Effector memory CD4-positive, alpha-beta T cell (primary cell): Measurements from ENCODE around the gene SLC26A6.

Source experiments
- DNase-seq, 3 donors: peaks; one replicate each; pipeline ENCODE4 v3.0.0-alpha.2; 2020
- H3K27ac ChIP-seq: 2 replicates; pipeline ENCODE4 v1.7.0; 2013; ENCODE audit warnings: mild to moderate bottlenecking, low read length, moderate library complexity; ENCODE audit not compliant: insufficient read depth, poor library complexity, severe bottlenecking
- H3K27me3 ChIP-seq: replicated peaks from 2 replicates; pipeline ENCODE4 v1.7.0; 2013; ENCODE audit warnings: mild to moderate bottlenecking, low read length; ENCODE audit not compliant: insufficient read depth, control insufficient read depth, poor library complexity, severe bottlenecking
- H3K36me3 ChIP-seq: 2 replicates; pipeline ENCODE4 v1.7.0; 2013; ENCODE audit warnings: mild to moderate bottlenecking, low read length, moderate library complexity; ENCODE audit not compliant: control insufficient read depth, insufficient read depth
- H3K4me1 ChIP-seq: 2 replicates; pipeline ENCODE4 v1.7.0; 2013; ENCODE audit warnings: low read length, mild to moderate bottlenecking; ENCODE audit not compliant: control insufficient read depth, insufficient read depth, poor library complexity, severe bottlenecking
- H3K4me3 ChIP-seq: 2 replicates; pipeline ENCODE4 v1.7.0; 2013; ENCODE audit warnings: low read length, low read depth, mild to moderate bottlenecking; ENCODE audit not compliant: insufficient read depth, poor library complexity, severe bottlenecking
- H3K9me3 ChIP-seq: 2 replicates; pipeline ENCODE4 v1.7.0; 2013; ENCODE audit warnings: mild to moderate bottlenecking, low read length, moderate library complexity; ENCODE audit not compliant: control insufficient read depth

The SLC26A6 gene

GRCh38 chr3:48623851-48624547 is 11.3 kb downstream of the SLC26A6 start:
- peaks cover 15% of the 10 kb centered on the region for H3K36me3 ChIP-seq
- no peak overlapping the region for H3K4me3 ChIP-seq
- DNase-seq: no peak
- no peak overlapping the region for H3K27ac ChIP-seq
- no peaks in the 10 kb centered on the region for H3K4me1 ChIP-seq
- no peaks in the 10 kb centered on the region for H3K27me3 ChIP-seq
- H3K9me3 ChIP-seq: no peaks in the 10 kb centered on the region

- H3K27ac ChIP-seq: no peak within 1 kb of the TSS
- H3K9me3 ChIP-seq: no peaks in the 10 kb centered on the region
- no peak within 1 kb of the TSS for H3K4me3 ChIP-seq
- DNase-seq: no peak
- no peaks in the 10 kb centered on the region for H3K36me3 ChIP-seq
- no peaks in the 10 kb centered on the region for H3K4me1 ChIP-seq
- no peaks in the 10 kb centered on the region for H3K27me3 ChIP-seq
Observed at GRCh38 chr3:48621461-48621869, 13.8 kb downstream of the SLC26A6 start, which contains the start of gene TMEM89. TMEM89 (minus strand) TSS chr3:48621769; CDS start chr3:48621756, 13 bp downstream.

DNA sequence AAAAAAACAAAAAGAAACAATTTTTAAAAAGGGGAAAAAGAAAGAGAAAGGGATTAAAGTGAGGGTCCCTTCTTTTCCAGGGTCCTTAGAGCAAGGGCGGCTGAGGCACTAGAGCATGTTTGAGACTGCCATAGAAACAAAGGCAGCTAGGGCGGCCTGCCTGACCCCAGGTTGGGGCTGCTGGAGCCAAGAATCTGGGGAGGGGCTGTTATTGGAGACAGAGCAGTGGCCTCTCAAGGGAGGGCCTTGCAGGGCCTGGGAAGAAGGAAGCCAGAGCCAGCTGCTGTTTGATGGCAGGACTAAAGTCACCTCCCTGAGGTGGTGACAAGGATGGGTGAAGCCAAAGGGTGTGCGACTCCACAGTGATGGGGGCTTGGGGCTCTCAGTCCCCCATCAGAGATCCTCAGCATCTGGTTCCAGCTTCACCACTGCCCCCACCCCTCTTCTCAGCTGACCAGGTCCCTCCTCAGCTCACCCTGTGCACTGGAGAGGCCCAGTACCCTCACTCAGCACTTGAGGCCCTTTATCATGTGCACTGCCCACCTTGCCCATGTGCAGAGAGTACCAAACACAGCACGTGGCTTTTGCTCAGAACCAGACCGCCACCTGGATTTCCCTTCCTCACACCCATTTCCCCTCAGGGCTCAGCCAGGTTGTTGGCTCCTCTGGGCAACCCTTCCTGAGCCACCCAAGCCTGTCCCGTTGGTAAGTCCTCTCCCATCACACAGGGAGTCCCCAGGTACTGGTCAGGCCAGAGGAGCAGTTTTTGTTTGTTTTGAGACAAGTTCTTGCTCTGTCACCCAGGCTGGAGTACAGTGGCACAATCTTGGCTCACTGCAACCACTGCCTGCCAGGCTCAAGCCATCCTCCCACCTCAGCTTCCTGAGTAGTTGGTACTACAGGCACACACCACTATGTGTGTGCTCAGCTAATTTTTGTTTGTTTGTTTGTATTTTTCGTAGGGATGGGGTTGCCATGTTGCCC is 15.4 kb downstream of the SLC26A6 start:
- no peaks in the 10 kb centered on the region for H3K4me1 ChIP-seq
- no peaks in the 10 kb centered on the region for H3K27me3 ChIP-seq
- H3K4me3 ChIP-seq: no peak overlapping the region
- no peaks in the 10 kb centered on the region for H3K9me3 ChIP-seq
- no peak overlapping the region for H3K27ac ChIP-seq
- no peak for DNase-seq
- H3K36me3 ChIP-seq: no peaks in the 10 kb centered on the region

DNA sequence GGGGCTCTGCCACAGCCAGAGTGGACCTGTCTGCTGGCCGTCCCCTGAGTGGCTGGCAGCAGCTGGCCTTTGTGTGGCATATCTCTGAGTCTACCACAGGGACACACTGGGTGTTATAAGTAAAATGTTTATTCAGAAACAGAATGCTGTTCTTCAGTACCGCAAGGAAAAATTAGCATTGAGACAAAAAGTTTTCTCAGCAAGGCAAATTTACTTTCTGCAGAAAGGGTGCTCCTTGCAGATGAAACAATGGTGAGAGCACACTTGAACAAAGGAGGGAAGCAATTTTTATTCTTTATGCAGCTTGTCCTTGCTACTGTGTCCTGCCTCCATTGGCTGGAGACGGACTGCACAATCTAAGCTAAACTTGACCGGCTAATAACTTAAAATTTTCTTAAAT is 17.7 kb downstream of the SLC26A6 start:
- Histone ChIP-seq H3K9me3 (no peaks in the 10 kb centered on the region), H3K27me3 (no peaks in the 10 kb centered on the region), H3K4me3 (no peak overlapping the region), H3K4me1 (no peaks in the 10 kb centered on the region), H3K36me3 (no peaks in the 10 kb centered on the region), H3K27ac (no peak overlapping the region)
- DNase-seq: no peak

GRCh38 chr3:48614044-48614443 is 21.2 kb downstream of the SLC26A6 start:
- Histone ChIP-seq H3K36me3 (no peaks in the 10 kb centered on the region), H3K27me3 (no peaks in the 10 kb centered on the region), H3K9me3 (no peaks in the 10 kb centered on the region), H3K4me3 (no peak overlapping the region), H3K27ac (no peak overlapping the region), H3K4me1 (no peaks in the 10 kb centered on the region)
- no peak for DNase-seq

GRCh38 chr3:48612309-48612708 is 23.0 kb downstream of the SLC26A6 start:
- Histone ChIP-seq H3K4me3 (no peak overlapping the region), H3K9me3 (no peaks in the 10 kb centered on the region), H3K27ac (no peak overlapping the region), H3K27me3 (no peaks in the 10 kb centered on the region), H3K36me3 (no peaks in the 10 kb centered on the region), H3K4me1 (no peaks in the 10 kb centered on the region)
- no peak for DNase-seq

- no peaks in the 10 kb centered on the region for H3K4me1 ChIP-seq
- no peaks in the 10 kb centered on the region for H3K27me3 ChIP-seq
- peak; percentile 82 to 89 (median 85) for DNase-seq
- no peaks in the 10 kb centered on the region for H3K9me3 ChIP-seq
- peak within 1 kb of the TSS; percentile 83 for H3K27ac ChIP-seq
- peaks cover 14% of the 10 kb centered on the region for H3K36me3 ChIP-seq
- peak within 1 kb of the TSS; percentile 98 for H3K4me3 ChIP-seq
Observed at GRCh38 chr3:48609088-48610005, 25.9 kb downstream of the SLC26A6 start, which contains the start of gene UQCRC1. UQCRC1 (minus strand) TSS chr3:48609646; CDS start chr3:48609620, 26 bp downstream.

DNA sequence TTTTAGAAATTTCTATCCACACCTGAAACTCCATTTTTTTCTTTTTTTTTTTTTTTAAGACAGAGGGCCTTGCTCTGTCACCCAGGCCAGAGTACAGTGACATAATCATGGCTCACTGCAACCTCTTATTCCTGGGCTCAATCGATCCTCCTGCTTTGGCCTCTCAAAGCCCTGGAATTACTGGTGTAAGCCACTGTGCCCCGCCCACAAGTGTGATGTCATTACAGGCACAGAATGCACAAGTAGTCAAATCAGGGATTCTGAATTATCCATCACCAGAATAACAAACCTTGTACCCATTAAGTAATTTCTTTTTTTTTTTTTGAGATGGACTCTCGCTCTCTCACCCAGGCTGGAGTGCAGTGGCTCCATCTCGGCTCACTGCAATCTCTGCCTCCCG is 27.7 kb downstream of the SLC26A6 start:
- Histone ChIP-seq H3K27ac (no peak overlapping the region), H3K36me3 (peaks cover 33% of the 10 kb centered on the region), H3K4me3 (no peak overlapping the region), H3K9me3 (no peaks in the 10 kb centered on the region), H3K27me3 (no peaks in the 10 kb centered on the region), H3K4me1 (no peaks in the 10 kb centered on the region)
- DNase-seq: no peak

- Histone ChIP-seq H3K27me3 (no peaks in the 10 kb centered on the region), H3K9me3 (no peaks in the 10 kb centered on the region), H3K27ac (no peak overlapping the region), H3K36me3 (peaks cover 78% of the 10 kb centered on the region), H3K4me1 (no peaks in the 10 kb centered on the region), H3K4me3 (no peak overlapping the region)
- no peak for DNase-seq
Observed at GRCh38 chr3:48601622-48601994, 33.7 kb downstream of the SLC26A6 start.
